DND-41 (cell line): ENCODE measurements around the gene RBM10.

ENCODE experiments used
- ATAC-seq: fragments of 200-7000 bp; cut with Tn5 transposase; 3 replicates; pipeline ENCODE4 v1.9.1; 2021; ENCODE audit warnings: low read depth; ENCODE audit not compliant: insufficient read depth
- DNase-seq: peaks from one replicate; pipeline ENCODE4 v3.0.0-alpha.2; 2020
- H2AFZ ChIP-seq: 2 replicates; pipeline ENCODE4 v1.6.0; 2012; ENCODE audit warnings: low read depth, low read length
- H3K27ac ChIP-seq: 2 replicates; pipeline ENCODE4 v1.5.1; 2012; ENCODE audit warnings: low read length, inconsistent platforms
- H3K27me3 ChIP-seq: fragments of 200-600 bp; sonication (generic); 2 replicates; pipeline ENCODE4 v1.6.0; 2012; ENCODE audit warnings: low read length, mild to moderate bottlenecking, inconsistent platforms; ENCODE audit not compliant: insufficient read depth, poor library complexity
- H3K36me3 ChIP-seq: 2 replicates; pipeline ENCODE4 v1.5.1; 2012; ENCODE audit warnings: low read length, inconsistent platforms; ENCODE audit not compliant: insufficient read depth
- H3K4me1 ChIP-seq: 2 replicates; pipeline ENCODE4 v1.5.1; 2012; ENCODE audit warnings: mild to moderate bottlenecking, low read length; ENCODE audit not compliant: insufficient read depth
- H3K4me2 ChIP-seq: 2 replicates; pipeline ENCODE4 v1.6.0; 2012; ENCODE audit warnings: mild to moderate bottlenecking, moderate library complexity, low read length, inconsistent platforms; ENCODE audit not compliant: insufficient read depth
- H3K4me3 ChIP-seq, 2 experiments: fragments of 200-600 bp in 1 of 2; shearing (Covaris generic) in 1 of 2; 2 replicates each; pipeline ENCODE4 v1.5.1; 2012 to 2016; ENCODE audit warnings: inconsistent platforms in 2 of 2, low read length in 2 of 2, mild to moderate bottlenecking in 2 of 2, low read depth in 1 of 2, moderate library complexity in 1 of 2
- H3K79me2 ChIP-seq: 2 replicates; pipeline ENCODE4 v1.6.0; 2012; ENCODE audit warnings: low read length, inconsistent platforms; ENCODE audit not compliant: insufficient read depth
- H3K9ac ChIP-seq: 2 replicates; pipeline ENCODE4 v1.6.0; 2012; ENCODE audit warnings: low read depth, mild to moderate bottlenecking, inconsistent platforms, low read length, moderate library complexity
- H3K9me3 ChIP-seq: 2 replicates; pipeline ENCODE4 v1.5.1; 2012; ENCODE audit warnings: low read length, moderate library complexity, mild to moderate bottlenecking, inconsistent platforms; ENCODE audit not compliant: insufficient read depth, severe bottlenecking
- H4K20me1 ChIP-seq: 2 replicates; pipeline ENCODE4 v1.6.0; 2012; ENCODE audit warnings: low read length; ENCODE audit not compliant: insufficient read depth
- CTCF ChIP-seq: IDR thresholded peaks from 2 replicates; pipeline ENCODE4 v1.5.1; 2012; ENCODE audit warnings: borderline replicate concordance, low read length, moderate library complexity, mild to moderate bottlenecking; ENCODE audit not compliant: poor library complexity, severe bottlenecking; ENCODE audit errors: extremely low read depth
- EZH2 ChIP-seq: IDR thresholded peaks from 3 replicates; pipeline ENCODE4 v1.6.1; 2012; ENCODE audit warnings: borderline replicate concordance, low read depth, mild to moderate bottlenecking, moderate library complexity, low read length, inconsistent platforms; ENCODE audit not compliant: severe bottlenecking

RBM10 gene

GRCh38 chrX:47172549-47172948 is 27.5 kb downstream of the RBM10 start:
- Histone ChIP-seq H3K4me3 (no peak overlapping the region), H3K9ac (no peak overlapping the region), H4K20me1 (peaks cover 17% of the 10 kb centered on the region), H3K36me3 (peaks cover 91% of the 10 kb centered on the region), H3K9me3 (no peaks in the 10 kb centered on the region), H3K4me2 (no peak overlapping the region), H3K4me1 (no peaks in the 10 kb centered on the region), H2AFZ (no peak overlapping the region), H3K27ac (no peak overlapping the region), H3K79me2 (peaks cover 27% of the 10 kb centered on the region), H3K27me3 (no peaks in the 10 kb centered on the region)
- TF ChIP-seq EZH2 (no peak), CTCF (no peak)
- DNase-seq, result no peak
- ATAC-seq, result no peak

GRCh38 chrX:47172971-47173792 is 28.2 kb downstream of the RBM10 start:
- Histone ChIP-seq H3K4me3 (no peak overlapping the region), H4K20me1 (peaks cover 17% of the 10 kb centered on the region), H3K4me1 (no peaks in the 10 kb centered on the region), H3K4me2 (no peak overlapping the region), H2AFZ (no peak overlapping the region), H3K27ac (no peak overlapping the region), H3K36me3 (peaks cover 97% of the 10 kb centered on the region), H3K79me2 (peaks cover 21% of the 10 kb centered on the region), H3K9me3 (no peaks in the 10 kb centered on the region), H3K9ac (no peak overlapping the region), H3K27me3 (no peaks in the 10 kb centered on the region)
- ATAC-seq (no peak), DNase-seq (no peak)
- TF ChIP-seq CTCF (no peak), EZH2 (no peak)

GRCh38 chrX:47174376-47174775 is 29.4 kb downstream of the RBM10 start:
- H3K79me2 ChIP-seq, result peaks cover 9% of the 10 kb centered on the region; the same call in 1 of the 2 replicates
- H4K20me1 ChIP-seq, result peaks cover 21% of the 10 kb centered on the region
- peaks cover 99% of the 10 kb centered on the region for H3K36me3 ChIP-seq

More at GRCh38 chrX:47174376-47174775, 29.4 kb downstream of the RBM10 start:
- Histone ChIP-seq H2AFZ (no peak overlapping the region), H3K4me3 (no peak overlapping the region), H3K4me2 (no peak overlapping the region), H3K9me3 (no peaks in the 10 kb centered on the region), H3K9ac (no peak overlapping the region), H3K27ac (no peak overlapping the region), H3K27me3 (no peaks in the 10 kb centered on the region), H3K4me1 (no peaks in the 10 kb centered on the region)
- DNase-seq (no peak), ATAC-seq (no peak)
- TF ChIP-seq EZH2 (no peak), CTCF (no peak)
